Measurements from ENCODE around the gene CRAMP1. TPM values are rescaled to one million over a fixed set of nuclear protein-coding genes. Genes with fewer than 3 reads are reported as not detected.

The CRAMP1 gene
- total RNA-seq, 1 donor from 2014 or later, result 29.4 TPM

DNA sequence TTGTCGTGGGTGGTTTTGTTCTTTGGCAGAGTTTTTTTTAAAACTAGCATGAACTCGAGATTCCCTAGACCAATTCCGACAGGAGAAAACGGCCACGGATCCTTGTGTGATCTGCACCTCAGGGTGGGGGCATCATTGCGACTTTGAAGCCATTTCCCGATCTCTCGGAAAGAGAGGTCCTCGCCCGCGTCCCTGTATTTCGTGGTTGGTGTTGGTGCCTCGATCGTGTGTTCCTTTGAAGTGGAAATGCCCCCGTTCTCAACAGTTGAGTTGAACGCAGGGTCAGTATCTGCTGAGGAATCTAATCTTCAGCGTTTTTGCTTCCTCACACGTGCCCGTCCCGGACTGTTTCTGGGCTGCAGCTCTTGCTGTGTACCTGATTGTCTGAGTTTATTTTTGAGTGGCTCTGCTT lies 1.1 kb downstream of the CRAMP1 start:
- DNase-seq (ENCODE audit: extremely low spot score, unreplicated experiment), result no peak

DNA sequence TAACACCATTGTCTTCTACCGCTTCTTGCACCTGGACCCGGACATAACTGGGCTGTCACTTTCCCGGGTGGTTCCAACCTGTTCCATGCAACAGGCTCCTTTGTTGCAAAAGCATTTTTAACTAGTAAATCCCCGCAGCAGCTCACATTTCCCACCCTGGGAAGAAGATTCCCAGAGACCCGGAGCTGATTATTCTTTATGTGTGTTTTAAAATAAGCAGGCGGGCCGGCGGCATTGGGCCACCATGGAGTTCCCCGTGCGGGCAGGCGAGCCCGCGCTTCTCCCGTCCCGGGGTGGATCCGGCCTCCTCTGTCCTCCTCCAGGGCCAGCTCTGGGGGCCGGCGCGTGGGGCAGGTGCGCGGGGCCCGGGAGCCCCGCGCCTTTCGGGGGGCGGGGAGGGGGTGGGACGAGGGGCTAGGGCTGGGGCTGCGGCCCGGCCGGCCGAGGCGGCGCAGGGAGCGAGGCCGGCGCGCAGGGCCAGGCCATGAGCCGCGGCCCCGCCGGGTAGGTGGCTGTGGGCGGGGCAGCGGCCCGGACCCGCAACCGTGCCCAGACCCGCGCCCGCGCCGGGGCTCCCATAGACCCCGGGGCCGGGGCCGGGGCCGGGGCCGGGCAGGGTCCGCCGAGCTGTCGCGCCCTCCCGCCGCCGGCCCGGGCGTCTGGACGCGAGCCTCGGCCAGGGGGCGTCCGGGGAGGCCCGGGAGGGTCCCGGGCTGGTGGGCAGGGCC lies 1.7 kb downstream of the CRAMP1 start:
- Mint-ChIP-seq H3K4me3 (ENCODE audit: unreplicated experiment) (peak overlapping the region; percentile 86), H3K27ac (ENCODE audit: unreplicated experiment) (peak overlapping the region; percentile 85), H3K27me3 (ENCODE audit: unreplicated experiment) (no peaks in the 10 kb centered on the region), H3K4me1 (ENCODE audit: unreplicated experiment) (peaks cover 43% of the 10 kb centered on the region), H3K9me3 (ENCODE audit: unreplicated experiment) (no peaks in the 10 kb centered on the region), H3K36me3 (ENCODE audit: unreplicated experiment) (peaks cover 12% of the 10 kb centered on the region)
- DNase-seq (ENCODE audit: extremely low spot score, unreplicated experiment), result no peak
- TF ChIP-seq, protein P1, sequence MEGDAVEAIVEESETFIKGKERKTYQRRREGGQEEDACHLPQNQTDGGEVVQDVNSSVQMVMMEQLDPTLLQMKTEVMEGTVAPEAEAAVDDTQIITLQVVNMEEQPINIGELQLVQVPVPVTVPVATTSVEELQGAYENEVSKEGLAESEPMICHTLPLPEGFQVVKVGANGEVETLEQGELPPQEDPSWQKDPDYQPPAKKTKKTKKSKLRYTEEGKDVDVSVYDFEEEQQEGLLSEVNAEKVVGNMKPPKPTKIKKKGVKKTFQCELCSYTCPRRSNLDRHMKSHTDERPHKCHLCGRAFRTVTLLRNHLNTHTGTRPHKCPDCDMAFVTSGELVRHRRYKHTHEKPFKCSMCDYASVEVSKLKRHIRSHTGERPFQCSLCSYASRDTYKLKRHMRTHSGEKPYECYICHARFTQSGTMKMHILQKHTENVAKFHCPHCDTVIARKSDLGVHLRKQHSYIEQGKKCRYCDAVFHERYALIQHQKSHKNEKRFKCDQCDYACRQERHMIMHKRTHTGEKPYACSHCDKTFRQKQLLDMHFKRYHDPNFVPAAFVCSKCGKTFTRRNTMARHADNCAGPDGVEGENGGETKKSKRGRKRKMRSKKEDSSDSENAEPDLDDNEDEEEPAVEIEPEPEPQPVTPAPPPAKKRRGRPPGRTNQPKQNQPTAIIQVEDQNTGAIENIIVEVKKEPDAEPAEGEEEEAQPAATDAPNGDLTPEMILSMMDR (IDR thresholded peaks at IDR 0.05), result no peak

More for the DNA sequence above, 1.1 kb downstream of the CRAMP1 start:
- Mint-ChIP-seq H3K27me3 (ENCODE audit: unreplicated experiment) (no peaks in the 10 kb centered on the region), H3K27ac (ENCODE audit: unreplicated experiment) (peak overlapping the region; percentile 85), H3K4me3 (ENCODE audit: unreplicated experiment) (peak overlapping the region; percentile 86), H3K4me1 (ENCODE audit: unreplicated experiment) (peaks cover 43% of the 10 kb centered on the region), H3K9me3 (ENCODE audit: unreplicated experiment) (no peaks in the 10 kb centered on the region), H3K36me3 (ENCODE audit: unreplicated experiment) (peaks cover 8% of the 10 kb centered on the region)
- TF ChIP-seq, protein P1 (IDR thresholded peaks at IDR 0.05), result no peak

DNA sequence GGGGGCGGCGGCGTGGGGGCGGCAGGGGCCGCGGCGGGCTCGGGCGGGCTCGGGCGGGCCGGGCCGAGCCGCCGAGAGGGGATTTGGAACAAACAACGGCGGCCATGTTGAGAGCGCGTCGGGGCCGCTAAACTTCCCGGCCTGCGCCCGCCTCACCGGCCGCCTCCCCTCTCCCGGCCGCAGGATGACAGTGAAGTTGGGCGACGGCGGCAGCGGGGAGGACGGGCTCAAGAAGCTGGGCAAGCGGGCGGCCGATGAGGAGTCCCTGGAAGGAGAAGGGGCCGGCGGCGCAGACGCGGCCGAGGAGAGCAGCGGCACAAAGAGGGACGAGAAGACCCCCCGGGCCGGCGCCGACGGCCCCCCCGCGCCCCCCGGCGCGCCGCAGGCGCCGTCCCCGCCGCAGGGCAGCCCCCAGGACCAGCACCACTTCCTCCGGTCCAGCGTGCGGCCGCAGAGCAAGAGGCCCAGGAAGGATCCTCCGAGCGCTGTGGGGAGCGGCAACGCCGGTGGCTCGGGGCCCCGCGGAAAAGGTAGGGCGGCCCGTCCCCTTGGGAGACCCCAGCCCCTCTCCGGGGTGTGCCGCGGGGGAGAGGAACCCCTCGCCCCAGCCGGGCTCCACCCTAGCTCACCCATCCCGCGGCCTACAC lies 2.4 kb downstream of the CRAMP1 start:
- H3K36me3 Mint-ChIP-seq (ENCODE audit: unreplicated experiment), result peaks cover 12% of the 10 kb centered on the region
- TF ChIP-seq, protein P1 (IDR thresholded peaks at IDR 0.05), result no peak
- no peak for DNase-seq (ENCODE audit: extremely low spot score, unreplicated experiment)
- H3K4me3 Mint-ChIP-seq (ENCODE audit: unreplicated experiment), result peak overlapping the region; percentile 82
- no peaks in the 10 kb centered on the region for H3K9me3 Mint-ChIP-seq (ENCODE audit: unreplicated experiment)
- peaks cover 39% of the 10 kb centered on the region for H3K4me1 Mint-ChIP-seq (ENCODE audit: unreplicated experiment)
- no peaks in the 10 kb centered on the region for H3K27me3 Mint-ChIP-seq (ENCODE audit: unreplicated experiment)
- peak overlapping the region; percentile 83 for H3K27ac Mint-ChIP-seq (ENCODE audit: unreplicated experiment)

DNA sequence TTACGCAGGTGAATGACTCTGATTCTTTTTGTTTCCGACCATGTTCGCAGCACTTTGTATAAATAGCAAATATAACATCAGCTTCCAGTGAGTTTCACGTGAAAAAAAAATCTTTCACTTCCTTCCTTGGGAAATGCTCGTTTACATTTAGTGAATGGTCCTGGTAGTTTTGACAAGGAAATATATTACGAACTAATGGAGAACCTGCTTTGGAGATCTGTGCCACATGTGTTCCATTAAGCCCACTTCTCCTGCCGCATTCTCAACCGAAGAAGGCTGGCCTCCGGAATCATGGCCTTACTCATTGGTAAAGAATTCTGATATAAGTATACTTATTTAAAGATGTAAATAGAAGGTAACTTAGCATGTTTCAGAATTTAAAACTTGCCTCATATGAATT lies 3.6 kb downstream of the CRAMP1 start:
- TF ChIP-seq, protein P1 (IDR thresholded peaks at IDR 0.05), result no peak
- H3K9me3 Mint-ChIP-seq (ENCODE audit: unreplicated experiment), result no peaks in the 10 kb centered on the region
- peaks cover 15% of the 10 kb centered on the region for H3K36me3 Mint-ChIP-seq (ENCODE audit: unreplicated experiment)
- DNase-seq (ENCODE audit: extremely low spot score, unreplicated experiment), result no peak
- no peaks in the 10 kb centered on the region for H3K27me3 Mint-ChIP-seq (ENCODE audit: unreplicated experiment)
- H3K27ac Mint-ChIP-seq (ENCODE audit: unreplicated experiment), result no peak overlapping the region
- H3K4me3 Mint-ChIP-seq (ENCODE audit: unreplicated experiment), result peak overlapping the region; percentile 80
- H3K4me1 Mint-ChIP-seq (ENCODE audit: unreplicated experiment), result peaks cover 33% of the 10 kb centered on the region

DNA sequence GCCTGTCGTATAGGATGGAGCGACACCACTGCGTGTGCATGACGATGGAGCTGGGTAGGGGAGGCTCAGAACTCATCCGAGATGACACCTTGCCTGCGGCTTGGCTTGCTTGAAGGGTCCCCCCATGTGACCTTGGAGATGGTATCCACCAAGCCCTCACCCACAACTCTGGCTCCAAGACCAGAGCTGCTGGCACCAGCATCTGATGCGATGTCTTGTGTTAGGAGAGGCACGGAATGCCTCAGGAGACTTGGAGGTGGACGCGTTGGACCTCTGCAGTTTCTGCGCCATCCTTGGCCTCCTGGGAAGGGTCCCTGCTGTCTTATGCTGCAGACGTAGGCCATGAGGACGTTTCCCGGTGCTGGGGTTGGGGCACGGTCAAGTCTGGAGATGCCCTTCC lies 7.8 kb downstream of the CRAMP1 start:
- no peak overlapping the region for H3K4me3 Mint-ChIP-seq (ENCODE audit: unreplicated experiment)
- H3K27me3 Mint-ChIP-seq (ENCODE audit: unreplicated experiment), result no peaks in the 10 kb centered on the region
- no peak for DNase-seq (ENCODE audit: extremely low spot score, unreplicated experiment)
- H3K36me3 Mint-ChIP-seq (ENCODE audit: unreplicated experiment), result peaks cover 17% of the 10 kb centered on the region
- no peaks in the 10 kb centered on the region for H3K9me3 Mint-ChIP-seq (ENCODE audit: unreplicated experiment)
- H3K4me1 Mint-ChIP-seq (ENCODE audit: unreplicated experiment), result peaks cover 14% of the 10 kb centered on the region
- no peak overlapping the region for H3K27ac Mint-ChIP-seq (ENCODE audit: unreplicated experiment)
- TF ChIP-seq, protein P1 (IDR thresholded peaks at IDR 0.05), result no peak
